GM19397 (cell line): Measurements from ENCODE around the gene ANKRD28.
A peak's percentile ranks its signal among the peaks of the same experiment; 100 is the strongest.
"Not testable (repeated sequence)": the region's sequence is repeated elsewhere in the genome, so short reads cannot be mapped to it uniquely, and the experiment has no call there.

Source experiments
- ATAC-seq: cut with Tn5 transposase; IDR thresholded peaks from one replicate; pipeline ENCODE4 v1.9.1; 2021; ENCODE audit warnings: mild to moderate bottlenecking, moderate library complexity; ENCODE audit not compliant: unreplicated experiment

Gene ANKRD28

GRCh38 chr3:15797642-15798303 lies at the start of gene ANKRD28:
Gene ANKRD28, minus strand, starts transcription at chr3:15797979. Its CDS starts 1,458 bp downstream, at chr3:15796521.
- no peak for ATAC-seq

- no peak for ATAC-seq
Measured at GRCh38 chr3:15847239-15847638, 49.5 kb upstream of the ANKRD28 start.

GRCh38 chr3:15846606-15847005 lies 48.8 kb upstream of the ANKRD28 start:
- no peak for ATAC-seq

GRCh38 chr3:15845475-15845874 lies 47.7 kb upstream of the ANKRD28 start:
- ATAC-seq: no peak

- no peak for ATAC-seq
Measured at GRCh38 chr3:15844889-15845288, 47.1 kb upstream of the ANKRD28 start.

GRCh38 chr3:15841091-15841973 lies 43.6 kb upstream of the ANKRD28 start:
- not testable (repeated sequence) for ATAC-seq

GRCh38 chr3:15839568-15839967 lies 41.8 kb upstream of the ANKRD28 start:
- no peak for ATAC-seq

GRCh38 chr3:15831927-15832326 lies 34.1 kb upstream of the ANKRD28 start:
- ATAC-seq: no peak

- no peak for ATAC-seq
Measured at GRCh38 chr3:15825016-15825415, 27.2 kb upstream of the ANKRD28 start.

GRCh38 chr3:15823092-15823491 lies 25.3 kb upstream of the ANKRD28 start:
- ATAC-seq: no peak

- ATAC-seq: no peak
Measured at GRCh38 chr3:15822281-15822680, 24.5 kb upstream of the ANKRD28 start.

- no peak for ATAC-seq
Measured at GRCh38 chr3:15820911-15821310, 23.1 kb upstream of the ANKRD28 start.

- ATAC-seq: no peak
Measured at GRCh38 chr3:15819576-15819975, 21.8 kb upstream of the ANKRD28 start.

GRCh38 chr3:15819043-15819442 lies 21.3 kb upstream of the ANKRD28 start:
- no peak for ATAC-seq

- no peak for ATAC-seq
Measured at GRCh38 chr3:15815696-15816095, 17.9 kb upstream of the ANKRD28 start.

GRCh38 chr3:15813079-15813478 lies 15.3 kb upstream of the ANKRD28 start:
- ATAC-seq: not testable (repeated sequence)

GRCh38 chr3:15812183-15812582 lies 14.4 kb upstream of the ANKRD28 start:
- no peak for ATAC-seq

GRCh38 chr3:15810702-15811101 lies 12.9 kb upstream of the ANKRD28 start:
- ATAC-seq: no peak

- no peak for ATAC-seq
Measured at GRCh38 chr3:15809313-15809712, 11.5 kb upstream of the ANKRD28 start.

- no peak for ATAC-seq
Measured at GRCh38 chr3:15808679-15809310, 11.0 kb upstream of the ANKRD28 start.

- ATAC-seq: peak; percentile 50
Measured at GRCh38 chr3:15805756-15806266, 8.0 kb upstream of the ANKRD28 start.
